ENCODE measurements around the gene TNFAIP8L1.
"Not testable (repeated sequence)": the region's sequence is repeated elsewhere in the genome, so short reads cannot be mapped to it uniquely, and the experiment has no call there.

The TNFAIP8L1 gene

GRCh38 chr19:4638828-4639530, at the start of gene TNFAIP8L1:
TNFAIP8L1 (plus strand) TSS chr19:4639516; CDS start chr19:4651870, 12,354 bp downstream.
- peak; percentile 93 to 95 for DNase-seq

DNA sequence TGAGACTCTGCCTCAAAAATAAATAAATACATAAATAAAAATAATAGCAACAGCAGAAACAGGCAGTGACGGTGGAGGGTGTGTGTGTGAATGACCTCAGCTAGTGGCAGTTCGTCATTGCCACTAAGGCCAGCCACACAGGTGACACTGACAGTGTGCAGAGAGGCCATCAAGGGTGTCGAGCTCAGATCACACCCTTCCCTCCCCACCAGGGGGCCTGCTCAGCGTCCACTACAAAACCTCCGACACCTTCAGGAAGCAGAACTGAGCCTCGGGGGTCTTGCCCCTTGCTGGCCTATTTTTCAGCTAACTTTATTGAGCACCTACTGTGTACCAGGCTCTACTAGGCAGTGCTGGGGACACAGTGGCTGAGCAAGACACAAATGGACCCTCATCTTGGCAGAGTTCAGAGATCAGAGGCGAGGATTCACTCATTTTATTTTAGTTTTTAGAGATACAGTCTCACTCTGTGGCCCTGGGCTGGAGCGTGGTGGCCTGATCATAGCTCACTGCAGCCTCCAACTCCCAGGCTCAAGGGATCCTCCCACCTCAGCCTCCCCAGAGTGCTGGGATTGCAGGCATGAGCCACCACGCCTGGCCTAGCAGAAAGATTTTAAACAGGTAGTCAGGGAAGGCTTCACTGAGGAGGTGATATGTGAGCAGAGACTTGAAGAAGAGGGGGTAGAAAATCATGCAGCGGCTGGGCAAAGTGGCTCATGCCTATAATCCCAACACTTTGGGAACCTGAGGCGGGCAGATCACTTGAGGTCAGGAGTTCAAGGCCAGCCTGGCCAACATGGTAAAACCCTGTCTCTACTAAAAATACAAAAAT, 49.5 kb upstream of the TNFAIP8L1 start:
- no peak for DNase-seq

- DNase-seq, result no peak
Measured at GRCh38 chr19:4590559-4590958, 48.8 kb upstream of the TNFAIP8L1 start.

- DNase-seq, result no peak
Measured at GRCh38 chr19:4591320-4591719, 48.0 kb upstream of the TNFAIP8L1 start.

DNA sequence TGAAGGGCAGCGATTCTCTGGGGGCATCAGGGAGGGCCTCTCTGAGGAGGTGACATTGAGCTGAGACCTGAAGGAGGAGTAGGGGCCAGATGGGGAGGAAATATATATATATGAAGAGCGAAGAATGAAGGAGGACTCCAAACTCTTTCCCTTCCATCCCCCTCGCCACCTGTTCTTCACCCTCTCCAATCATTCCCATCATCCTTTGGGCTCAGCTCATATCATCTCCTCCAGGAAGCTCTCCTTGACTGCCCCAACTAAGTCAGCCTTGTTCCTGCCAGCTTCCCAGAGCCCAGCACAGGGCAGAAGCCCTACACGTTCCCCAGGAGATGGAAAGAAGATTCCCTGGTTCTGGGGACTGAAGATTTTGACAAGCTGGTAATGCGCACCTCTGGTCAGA, 46.9 kb upstream of the TNFAIP8L1 start:
- DNase-seq, result no peak

DNA sequence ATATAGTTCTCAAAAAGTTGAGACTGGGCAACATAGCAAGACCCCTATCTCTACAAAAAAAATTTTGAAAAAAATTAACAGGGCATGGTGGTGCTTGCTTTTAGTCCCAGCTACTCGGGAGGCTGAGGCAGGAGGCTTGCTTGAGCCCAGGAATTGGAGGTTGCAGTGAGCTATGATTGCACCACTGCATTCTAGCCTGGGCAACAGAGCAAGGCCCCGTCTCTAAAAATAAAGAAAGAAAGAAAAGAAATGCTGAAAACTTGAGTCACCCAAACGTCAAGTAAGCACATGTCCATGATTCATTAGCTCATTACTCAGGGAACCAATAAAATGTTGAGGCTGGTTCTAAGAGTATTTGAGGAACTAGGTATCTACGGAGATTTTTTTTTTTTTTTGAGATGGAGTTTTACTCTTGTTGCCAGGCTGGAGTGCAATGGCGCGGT, 45.9 kb upstream of the TNFAIP8L1 start:
- no peak for DNase-seq

DNA sequence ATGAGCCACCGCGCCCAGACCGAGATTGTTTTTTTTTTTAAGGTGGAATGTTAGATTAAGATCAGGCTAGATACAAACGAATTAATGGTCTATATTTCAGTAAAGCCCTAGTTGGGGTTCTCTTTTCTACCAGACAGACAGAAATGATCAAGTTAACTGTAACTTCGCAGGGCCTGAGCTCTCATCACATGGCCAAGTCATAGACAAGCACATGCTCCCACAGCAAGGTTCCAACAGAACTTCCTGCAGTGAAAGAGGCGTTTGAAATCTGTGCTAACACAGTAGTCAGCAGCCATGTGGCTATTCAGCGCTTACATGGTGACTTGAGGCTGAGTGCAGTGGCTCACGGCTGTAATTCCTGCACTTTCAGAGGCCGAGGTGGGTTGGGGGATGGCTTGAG, 45.1 kb upstream of the TNFAIP8L1 start:
- no peak for DNase-seq

GRCh38 chr19:4595158-4595557, 44.2 kb upstream of the TNFAIP8L1 start:
- not testable (repeated sequence) for DNase-seq

DNA sequence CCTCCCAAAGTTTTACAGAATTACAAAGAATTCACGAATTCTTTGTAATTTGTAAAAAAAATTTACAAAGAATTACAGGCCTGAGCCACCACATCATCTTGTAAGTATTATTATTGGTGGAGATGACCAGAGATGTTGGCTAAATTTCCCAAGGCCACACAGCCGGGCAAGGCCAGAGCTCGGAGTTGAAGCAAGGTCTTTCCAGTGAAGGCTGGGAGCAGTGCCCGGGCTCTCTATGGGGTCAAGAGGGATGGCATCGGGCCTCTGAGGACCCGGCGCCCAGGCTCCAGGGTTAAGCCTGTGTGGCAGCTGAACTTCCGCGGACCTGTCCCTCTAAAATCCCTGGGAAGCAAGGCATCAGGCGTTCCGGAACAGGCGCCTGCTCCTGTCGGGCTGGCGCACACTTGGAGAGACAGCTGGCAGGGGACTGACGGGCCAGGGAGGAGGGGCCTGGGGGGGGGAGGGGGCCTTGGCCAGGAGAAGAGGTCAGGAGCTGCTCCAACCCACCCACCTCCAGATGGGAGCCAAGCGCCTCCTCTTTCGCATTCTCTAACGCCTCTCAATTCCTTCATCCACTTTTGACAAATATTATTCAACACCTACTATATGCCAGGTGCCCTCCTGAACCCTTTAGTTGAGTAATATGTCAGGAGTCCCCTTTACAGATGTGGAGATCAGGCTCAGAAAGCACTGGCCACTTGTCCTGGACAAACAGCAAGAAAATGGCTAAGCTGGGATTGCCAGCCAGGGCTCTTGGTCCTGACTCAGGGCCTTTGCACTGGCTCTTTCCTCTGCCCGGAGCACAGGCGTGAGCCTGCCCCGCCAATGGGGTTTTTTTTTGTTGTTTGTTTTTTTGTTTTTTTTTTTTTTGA, 43.0 kb upstream of the TNFAIP8L1 start:
- no peak for DNase-seq

DNA sequence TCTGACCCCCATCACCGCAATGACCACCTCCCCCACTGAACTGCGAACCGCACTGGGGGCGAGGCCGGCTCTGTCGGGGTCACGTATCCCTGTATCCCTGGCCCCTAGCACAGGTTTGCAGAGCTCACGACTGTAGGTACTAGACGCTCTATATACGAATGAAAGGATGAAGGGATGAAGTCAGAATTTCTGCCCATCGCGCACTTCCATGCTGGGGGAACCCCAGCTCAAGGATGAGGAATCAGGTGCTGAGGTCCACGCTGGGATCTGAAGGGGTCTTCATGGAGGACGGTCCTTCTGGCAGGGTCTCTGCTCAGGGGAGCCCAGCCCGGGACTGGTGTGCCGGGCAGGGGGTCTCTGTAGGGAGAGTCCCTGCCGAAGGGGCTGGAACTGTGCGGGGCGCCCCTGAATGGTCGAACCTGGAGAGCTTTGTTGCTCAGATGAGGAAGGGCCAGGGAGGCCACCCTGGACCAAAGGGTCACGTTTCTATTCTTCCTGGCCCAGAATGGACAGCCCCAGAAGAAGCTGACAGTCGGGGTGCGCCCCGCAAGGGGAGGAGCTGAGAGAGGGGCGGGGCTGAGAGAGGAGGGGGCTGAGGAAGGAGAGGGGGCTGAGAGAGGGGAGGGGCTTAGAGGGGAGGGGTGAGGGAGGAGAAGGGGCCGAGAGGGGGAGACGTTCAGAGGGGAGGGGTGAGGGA, 41.9 kb upstream of the TNFAIP8L1 start:
- DNase-seq, result no peak

GRCh38 chr19:4597975-4598671, 41.2 kb upstream of the TNFAIP8L1 start:
- DNase-seq, result no peak

- DNase-seq, result no peak
Measured at GRCh38 chr19:4598712-4599111, 40.6 kb upstream of the TNFAIP8L1 start.

GRCh38 chr19:4600082-4600481, 39.2 kb upstream of the TNFAIP8L1 start:
- DNase-seq, result no peak

DNA sequence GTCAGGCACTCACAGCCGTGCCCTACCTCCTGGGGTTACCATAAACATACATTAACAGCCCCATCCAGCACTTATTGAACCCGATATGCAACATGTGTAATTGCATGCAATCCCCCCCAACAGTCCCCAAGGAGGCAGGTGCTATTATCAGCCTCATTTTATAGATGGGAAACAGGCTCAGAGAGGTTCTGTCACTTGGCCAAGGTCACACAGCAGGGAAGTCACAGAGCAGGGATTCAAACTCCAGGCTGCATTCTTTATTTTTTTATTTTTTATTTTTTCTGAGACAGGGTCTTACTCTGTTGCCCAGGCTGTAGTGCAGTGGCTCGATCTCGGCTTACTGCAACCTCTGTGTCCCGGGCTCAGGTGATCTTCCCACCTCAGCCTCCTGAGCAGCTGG, 38.4 kb upstream of the TNFAIP8L1 start:
- no peak for DNase-seq

DNA sequence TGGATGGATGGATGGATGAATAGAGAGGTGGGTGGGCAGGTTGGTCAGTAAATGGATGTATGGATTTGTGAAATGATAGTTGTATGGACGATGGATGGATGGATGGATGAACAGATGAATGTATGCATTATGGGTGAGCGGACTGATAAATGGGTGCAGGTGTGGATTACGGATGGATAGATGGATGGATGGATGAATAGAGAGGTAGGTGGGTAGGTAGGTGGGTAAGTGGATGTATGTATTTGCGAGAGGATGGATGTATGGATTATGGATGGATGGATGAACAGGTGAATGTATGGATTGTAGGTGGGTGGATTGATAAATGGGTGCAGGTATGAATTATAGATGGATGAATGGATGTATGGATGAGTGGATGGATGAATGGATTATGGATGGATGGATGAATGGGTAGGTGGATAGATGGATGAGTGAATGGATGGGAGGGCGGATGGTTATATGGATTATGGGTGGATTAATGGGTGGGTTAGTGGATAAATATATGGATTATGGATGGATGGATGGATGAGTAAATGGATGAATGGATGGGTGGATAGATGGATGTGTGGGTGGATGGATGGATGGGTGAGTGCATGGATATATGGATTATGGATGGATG, 37.0 kb upstream of the TNFAIP8L1 start:
- no peak for DNase-seq

DNA sequence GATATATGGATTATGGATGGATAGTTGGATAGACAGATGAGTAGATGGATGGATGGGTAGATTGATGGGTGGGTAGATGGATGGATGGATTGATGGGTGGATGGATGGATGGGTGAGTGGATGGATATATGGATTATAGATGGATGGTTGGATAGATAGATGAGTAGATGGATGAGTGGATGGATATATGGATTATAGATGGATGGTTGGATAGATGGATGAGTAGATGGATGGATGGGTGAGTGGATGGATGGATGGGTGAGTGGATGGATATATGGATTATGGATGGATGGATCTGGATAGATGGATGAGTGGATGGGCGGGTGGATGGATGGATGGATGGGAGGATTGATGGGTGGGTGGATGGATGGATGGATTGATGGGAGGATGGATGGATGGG, 36.4 kb upstream of the TNFAIP8L1 start:
- no peak for DNase-seq

DNA sequence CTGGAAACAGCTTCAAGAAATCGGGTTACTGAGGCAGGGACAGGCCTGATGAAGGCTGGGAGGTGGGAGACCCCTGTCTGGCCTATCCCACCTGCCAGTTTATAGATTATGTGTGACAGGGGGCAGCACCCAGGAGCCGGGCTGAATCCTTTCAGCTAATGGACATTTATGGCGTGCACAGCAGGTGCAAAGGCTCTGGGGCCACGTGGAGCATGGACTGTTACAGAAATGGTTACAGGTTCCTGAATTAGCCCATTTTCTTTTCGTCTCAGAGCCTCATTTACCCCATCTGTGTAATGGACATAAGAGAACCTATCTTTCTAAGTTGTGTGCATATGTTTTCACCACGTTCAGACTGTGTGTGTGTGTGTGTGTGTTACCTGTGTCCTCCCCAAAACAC, 34.4 kb upstream of the TNFAIP8L1 start:
- DNase-seq, result no peak

GRCh38 chr19:4606181-4606580, 33.1 kb upstream of the TNFAIP8L1 start:
- DNase-seq, result no peak

DNA sequence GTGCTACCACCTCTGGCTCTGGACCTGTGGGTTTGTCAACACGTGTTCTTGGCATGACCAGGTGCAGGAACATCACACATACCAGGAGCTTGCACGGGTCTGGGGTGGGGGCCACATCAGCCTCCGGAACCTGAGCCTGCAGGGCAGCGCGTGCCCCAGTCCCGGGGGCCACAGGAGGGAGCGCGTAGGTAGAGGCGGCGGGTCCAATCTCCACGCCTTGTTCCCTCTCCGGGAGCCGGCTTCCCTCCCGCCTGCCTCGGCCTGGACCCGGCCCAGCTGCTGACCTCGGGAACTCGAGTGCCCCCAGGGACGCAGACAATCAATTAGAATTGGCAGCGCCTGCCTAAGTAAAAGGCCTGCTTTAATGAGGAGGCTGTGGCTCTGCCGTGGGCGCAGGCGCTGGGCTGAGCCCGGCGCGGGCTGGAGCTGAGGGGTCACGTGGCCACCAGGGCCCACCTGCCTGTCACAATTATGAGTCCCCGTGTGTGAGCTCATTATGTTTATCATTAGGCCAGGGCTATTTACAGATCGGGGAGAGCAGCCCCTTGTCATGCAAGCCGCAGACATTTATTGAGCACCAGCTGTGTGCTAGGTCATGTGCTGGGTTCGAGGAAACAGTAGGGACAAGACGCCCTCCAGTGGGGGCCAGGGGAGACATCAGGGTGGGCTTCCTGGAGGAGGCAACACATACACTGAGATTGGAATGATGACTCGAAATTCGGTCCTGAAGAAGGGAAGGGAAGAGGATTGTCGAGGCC, 32.2 kb upstream of the TNFAIP8L1 start:
- no peak for DNase-seq

- DNase-seq, result peak in 1 of 2 donors; percentile 8
Measured at GRCh38 chr19:4609878-4610511, 29.3 kb upstream of the TNFAIP8L1 start.

Data from hippocampal formation (tissue), 2 donors.